NCI-H524 (cell line): ENCODE results near the gene ANKRD35.

Source experiments
- DNase-seq, 2 experiments: peaks; one replicate each; lab custom pipeline; 2025; lab: John Stamatoyannopoulos, UW

Gene ANKRD35

DNA sequence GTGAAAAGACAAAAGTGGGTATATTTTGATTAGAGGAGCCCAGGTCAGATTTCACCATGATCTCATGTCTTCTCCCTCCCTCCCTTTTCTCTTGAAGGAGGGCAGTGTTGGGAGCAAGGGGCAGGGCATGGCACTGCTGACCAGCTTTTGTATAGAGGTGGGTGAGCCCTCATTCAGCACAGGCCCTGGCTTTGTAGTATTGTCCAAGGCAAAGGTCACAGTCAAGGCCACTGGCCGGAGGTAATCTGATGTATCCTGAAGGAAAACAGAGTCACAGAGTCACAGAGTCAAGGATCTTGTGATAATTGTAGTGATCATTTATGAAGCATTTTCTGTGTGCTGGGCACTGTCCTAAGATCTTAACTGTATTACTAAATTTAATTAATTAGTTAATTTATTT, 12.3 kb upstream of the ANKRD35 start:
- no peak for DNase-seq

- DNase-seq: no peak
Observed at GRCh38 chr1:145895471-145895870, 9.8 kb upstream of the ANKRD35 start.

DNA sequence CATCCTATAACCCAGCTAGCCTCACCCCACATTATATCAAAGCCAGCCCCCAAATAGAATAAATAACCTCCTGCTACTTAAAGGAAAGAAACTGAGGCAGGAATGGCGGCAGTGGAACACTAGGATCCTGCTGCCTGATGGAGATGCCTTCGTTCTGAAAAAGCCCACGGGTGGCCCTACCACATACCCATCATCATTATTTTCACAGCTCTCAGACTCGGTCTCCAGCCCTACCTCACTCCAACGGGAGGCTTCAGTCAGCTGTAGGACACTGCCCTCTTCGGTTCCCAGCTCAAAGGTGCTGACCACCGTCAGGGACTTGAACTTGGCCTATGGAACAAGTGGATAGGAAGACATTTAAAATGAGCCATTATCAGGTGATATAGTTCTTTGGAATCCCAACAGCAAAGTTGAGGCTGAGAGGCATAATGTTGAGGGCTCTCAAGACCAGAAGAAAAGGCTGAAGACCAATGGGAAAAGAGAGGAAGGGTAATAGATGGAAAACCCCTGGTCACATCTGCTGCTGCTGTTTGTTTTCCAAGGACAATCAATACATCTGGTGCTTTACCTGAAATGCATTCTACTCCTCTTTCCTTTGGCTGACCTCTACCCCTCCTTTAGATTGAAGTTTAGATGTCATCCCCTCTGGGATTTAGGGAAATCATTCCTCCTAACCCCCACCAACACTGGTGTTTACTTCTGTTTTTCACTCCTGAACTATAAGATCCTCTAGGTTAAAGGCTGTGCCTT, 7.8 kb upstream of the ANKRD35 start:
- DNase-seq: no peak

DNA sequence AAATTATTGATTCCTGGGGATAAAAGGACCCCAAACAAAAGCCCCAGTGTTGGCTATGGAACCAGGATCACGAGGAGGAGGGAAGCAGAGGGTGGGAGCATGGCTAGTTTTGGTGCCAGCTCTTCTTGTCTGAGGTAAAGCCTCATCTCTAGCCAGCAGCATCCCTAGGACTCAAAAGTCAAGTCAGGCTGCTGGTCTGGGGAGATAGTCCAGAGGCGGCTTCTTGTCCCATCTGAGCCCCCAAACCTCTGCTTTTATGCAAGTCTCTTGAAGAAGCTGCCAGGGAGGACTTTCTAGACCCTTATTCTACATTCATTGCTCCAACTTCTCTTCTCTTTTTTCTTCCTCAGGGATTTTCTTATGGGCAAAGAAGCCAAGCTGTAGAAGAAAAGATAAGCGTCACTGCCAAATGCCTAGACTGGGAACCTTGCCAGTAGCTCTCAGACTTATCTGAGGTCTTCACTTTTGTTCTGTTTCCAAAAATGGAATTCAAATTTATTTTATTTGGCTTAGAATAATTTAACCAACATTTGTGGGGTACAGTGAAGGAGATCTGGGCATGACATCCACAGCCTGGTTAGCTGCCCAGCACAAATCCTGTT, 6.9 kb upstream of the ANKRD35 start:
- DNase-seq: no peak

- peak; percentile 91 to 95 for DNase-seq
Observed at GRCh38 chr1:145891587-145892485, 6.2 kb upstream of the ANKRD35 start.

DNA sequence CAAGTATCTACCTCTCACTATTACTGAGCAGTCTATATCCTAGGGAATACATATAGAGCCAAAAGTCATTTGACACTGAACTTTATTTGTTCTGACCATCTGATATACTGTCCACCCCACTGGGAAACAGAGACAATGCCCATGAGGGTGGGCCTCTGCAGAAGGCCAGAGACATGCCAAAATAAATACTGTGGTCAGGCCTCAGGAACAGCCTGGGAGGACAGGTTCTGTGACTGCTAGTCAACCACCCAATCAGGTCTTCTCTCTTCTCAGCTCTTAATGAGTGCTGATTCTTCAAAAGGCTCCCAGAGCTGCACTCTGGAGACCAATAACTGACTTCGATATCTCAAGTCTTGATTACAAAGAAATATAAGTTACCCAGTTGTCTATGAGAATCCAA, 5.5 kb upstream of the ANKRD35 start:
- no peak for DNase-seq

DNA sequence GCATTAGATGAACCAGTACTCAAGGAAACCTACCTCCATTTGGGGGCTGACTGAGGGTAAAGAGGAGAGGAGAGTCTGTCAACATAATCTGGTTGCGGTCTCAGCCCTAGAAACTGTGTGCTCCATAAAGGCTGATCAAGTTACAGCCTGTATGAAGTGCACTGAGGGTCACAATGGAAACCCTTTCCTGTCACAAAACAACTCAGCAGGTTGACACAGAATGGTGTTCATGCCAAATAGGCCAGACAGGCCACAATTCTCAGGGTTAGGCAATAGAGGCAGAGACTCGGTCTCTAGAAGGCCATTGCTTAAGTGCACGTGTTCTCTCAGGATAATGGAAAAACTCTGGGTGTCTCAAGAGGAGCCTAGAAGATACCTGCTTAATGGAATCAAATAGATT, 4.1 kb upstream of the ANKRD35 start:
- no peak for DNase-seq

DNA sequence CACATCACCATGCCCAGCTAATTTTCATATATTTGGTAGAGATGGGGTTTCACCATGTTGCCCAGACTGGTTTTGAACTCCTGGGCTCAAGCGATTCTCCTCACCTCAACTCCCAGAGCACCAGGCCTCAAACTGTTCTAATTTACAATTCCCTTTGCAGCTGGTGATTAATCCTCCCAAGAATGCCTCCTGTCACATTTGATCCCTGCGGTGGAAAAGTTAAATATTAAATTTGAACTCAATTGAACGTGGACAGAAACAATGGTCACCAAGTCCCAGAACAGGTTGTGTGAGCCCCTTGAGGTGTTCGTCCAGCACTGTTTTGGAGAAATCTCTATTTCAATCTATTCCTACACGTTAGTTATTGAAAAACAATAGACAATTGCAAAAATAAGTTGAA, 2.0 kb upstream of the ANKRD35 start:
- no peak for DNase-seq

GRCh38 chr1:145886816-145887215, 1.1 kb upstream of the ANKRD35 start:
- DNase-seq: no peak

- DNase-seq: no peak
Observed at GRCh38 chr1:145886390-145886789, 724 bp upstream of the ANKRD35 start.

GRCh38 chr1:145884675-145885074, 991 bp downstream of the ANKRD35 start:
- DNase-seq: no peak

- DNase-seq: no peak
Observed at GRCh38 chr1:145879775-145880174, 5.9 kb downstream of the ANKRD35 start.

DNA sequence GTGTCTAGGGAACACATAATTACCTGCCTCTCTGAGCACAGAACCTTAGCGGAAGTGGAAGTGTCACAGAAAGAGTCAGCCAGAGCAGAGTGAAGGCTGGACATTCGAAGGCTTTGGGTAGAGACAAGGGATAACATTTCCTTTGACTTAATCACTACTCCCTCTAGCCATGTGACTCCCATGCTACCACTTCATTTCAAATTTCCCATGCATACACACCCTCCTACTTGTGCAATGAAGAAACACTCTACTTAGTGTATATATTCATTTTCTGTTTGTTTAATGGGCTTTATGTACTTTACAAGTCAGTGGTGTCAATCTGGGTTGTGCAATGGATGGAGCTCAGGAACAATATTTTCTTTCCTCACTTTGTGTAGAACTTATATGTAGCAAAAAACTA, 6.9 kb downstream of the ANKRD35 start:
- DNase-seq: no peak

DNA sequence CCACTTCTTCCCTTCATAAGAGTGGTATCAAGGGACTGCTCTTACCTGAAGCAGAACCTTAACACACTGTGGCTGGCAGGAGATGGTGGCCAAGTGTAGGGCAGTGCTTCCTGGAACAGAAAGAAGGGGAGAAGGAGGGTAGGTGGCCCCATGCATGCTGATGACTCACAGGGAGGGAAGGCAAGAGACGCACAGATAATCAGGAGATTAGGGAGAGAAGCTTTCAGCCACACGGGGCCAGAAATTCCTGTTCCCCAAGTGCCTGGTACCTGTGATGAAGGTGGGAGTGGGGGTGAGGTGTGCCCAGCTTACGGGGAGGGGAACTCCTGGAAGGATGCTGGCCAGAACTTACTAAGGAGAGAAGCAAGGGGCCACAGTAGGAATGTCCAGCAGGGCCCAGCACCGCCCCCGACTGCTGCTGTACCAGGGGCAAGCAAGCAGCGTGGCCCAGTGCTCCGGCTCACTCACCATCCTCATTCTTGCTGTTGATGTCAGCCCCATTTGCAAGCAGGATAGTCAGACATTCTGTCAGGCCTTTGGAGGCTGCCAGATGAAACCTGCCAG, 7.7 kb downstream of the ANKRD35 start:
- no peak for DNase-seq

GRCh38 chr1:145874646-145875045, 11.0 kb downstream of the ANKRD35 start:
- no peak for DNase-seq

DNA sequence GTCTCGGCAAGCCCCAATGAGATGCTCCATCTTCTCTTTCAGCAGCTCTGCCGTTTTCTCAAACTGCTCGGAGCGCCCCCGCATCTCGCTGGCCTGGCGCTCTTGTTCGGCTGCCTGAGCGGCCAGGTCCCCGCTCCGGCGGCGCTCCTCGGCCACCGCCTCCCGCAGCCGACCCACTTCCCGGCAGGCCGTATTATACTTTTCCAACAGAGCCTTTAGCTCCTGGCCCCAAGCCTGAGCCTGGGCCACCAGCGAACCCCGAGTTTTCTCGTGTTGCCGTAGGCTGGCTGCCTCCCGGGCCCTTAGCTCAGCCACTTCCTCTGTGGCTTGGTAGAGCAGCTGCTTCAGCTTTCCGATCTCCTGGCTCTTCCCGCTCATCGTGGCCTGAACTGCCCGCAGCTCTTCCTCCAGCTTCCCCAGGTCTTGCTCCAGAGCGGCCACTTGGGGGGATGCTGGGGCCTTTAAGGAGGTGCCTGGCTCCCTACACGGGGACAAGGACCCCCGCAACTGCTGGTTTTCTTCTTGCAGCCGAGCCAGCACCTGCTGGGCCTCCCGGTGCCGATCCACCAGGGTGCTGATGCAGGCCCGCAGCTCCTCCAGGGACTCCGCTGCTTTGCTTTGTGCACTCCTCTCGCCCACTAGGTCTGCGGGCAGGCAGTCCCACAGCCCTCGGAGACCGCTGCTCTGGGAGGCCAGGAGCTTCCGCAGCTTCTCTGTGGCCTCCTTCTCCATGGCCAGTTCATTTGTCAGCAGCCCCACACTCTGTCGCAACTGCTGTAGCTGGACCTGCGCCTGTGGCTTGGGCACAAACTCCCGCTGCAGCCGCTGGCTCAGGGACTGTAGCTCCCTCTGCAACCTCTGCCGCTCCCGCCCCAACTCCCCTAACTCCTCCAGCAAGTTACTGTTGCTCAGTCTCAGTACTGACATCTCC, 13.4 kb downstream of the ANKRD35 start:
- DNase-seq: no peak

DNA sequence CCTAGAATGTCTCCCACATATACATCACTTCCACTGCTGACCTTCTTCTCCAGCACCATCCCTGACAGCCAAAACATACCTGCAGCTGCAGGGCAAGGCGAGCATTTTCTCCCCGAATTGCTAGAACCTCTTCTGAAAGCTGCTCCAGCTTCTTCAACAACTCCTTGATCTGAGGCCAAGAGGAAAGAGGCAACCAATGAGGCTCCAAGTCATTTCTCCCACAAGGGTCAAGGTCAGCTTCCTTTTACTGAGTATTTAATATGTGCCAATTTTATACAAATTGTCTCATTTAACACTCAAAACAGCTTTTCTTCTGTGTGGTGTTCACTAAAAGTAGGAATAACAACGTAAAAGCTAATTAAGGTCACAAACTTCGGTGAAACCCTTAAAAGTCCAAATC, 17.4 kb downstream of the ANKRD35 start:
- DNase-seq: no peak

- DNase-seq: no peak
Observed at GRCh38 chr1:145863282-145864018, 22.2 kb downstream of the ANKRD35 start.

- DNase-seq: peak; percentile 73 to 81
Observed at GRCh38 chr1:145859491-145860023, 26.1 kb downstream of the ANKRD35 start.

GRCh38 chr1:145858901-145859490, 26.7 kb downstream of the ANKRD35 start, which contains the start of gene PIAS3:
PIAS3 (minus strand) TSS chr1:145859081; CDS start chr1:145858990, 91 bp downstream.
- peak; percentile 82 to 87 for DNase-seq
